ENCODE data around the gene MAST2. TPM values are rescaled to one million over a fixed set of nuclear protein-coding genes. Genes with fewer than 3 reads are reported as not detected.

The MAST2 gene
- total and polyA plus RNA-seq, 2 donors (not counting 3 experiments of a cell fraction or from before 2014, with no cell fraction given), result 25.0 to 41.2 TPM

- POLR2A ChIA-PET, result interaction anchor here (0.6 kb wide), 1 partner anchor 8 kb away, joined by 7 read pairs; no protein-coding TSS in a partner anchor
- TF ChIP-seq FOS (IDR thresholded peaks at IDR 0.05; ENCODE audit: borderline replicate concordance, insufficient read depth, low read length) (no peak), MYC (IDR thresholded peaks at IDR 0.05; ENCODE audit: low read depth, low read length) (no peak), CTCF (IDR thresholded peaks at IDR 0.05; ENCODE audit: extremely low read depth in 1 of 2, insufficient read depth in 1 of 2, low read depth in 1 of 2, low read length in 2 of 2) (no peak), EZH2 (IDR thresholded peaks at IDR 0.05; ENCODE audit: borderline replicate concordance, low read depth, low read length, severe bottlenecking) (no peak), MAX (IDR thresholded peaks at IDR 0.05; ENCODE audit: insufficient read depth, insufficient read length) (no peak), POLR2AphosphoS5 (IDR thresholded peaks at IDR 0.05; ENCODE audit: insufficient read depth, low read depth, low read length) (no peak), POLR2A (IDR thresholded peaks at IDR 0.05; ENCODE audit: low read depth, low read length) (no peak), JUN (IDR thresholded peaks at IDR 0.05; ENCODE audit: borderline replicate concordance, insufficient read depth, insufficient read length, low read depth) (no peak), GATA2 (IDR thresholded peaks at IDR 0.05; ENCODE audit: insufficient read depth, insufficient read length, low read depth, low read length) (no peak)
- no peaks in the 10 kb centered on the region for H3K27me3 ChIP-seq (ENCODE audit: control insufficient read depth in 2 of 2, insufficient read depth in 2 of 2, low read length in 2 of 2)
- H3K79me2 ChIP-seq (ENCODE audit: control insufficient read depth, insufficient read depth, low read length), result no peaks in the 10 kb centered on the region
- H3K9me1 ChIP-seq (replicated peaks; ENCODE audit: control insufficient read depth, extremely low read depth, insufficient read depth, low read length), result no peaks in the 10 kb centered on the region
- intact Hi-C loops (cut with micrococcal nuclease), result no loop called here
- H3K4me3 ChIP-seq (replicated peaks in 1 of 3; ENCODE audit: insufficient read depth in 1 of 3, low read depth in 1 of 3, low read length in 3 of 3), result no peak overlapping the region
- no peak overlapping the region for H3K9ac ChIP-seq (replicated peaks; ENCODE audit: extremely low read depth, insufficient read depth, low read length)
- H3K4me1 ChIP-seq (ENCODE audit: control insufficient read depth, extremely low read depth, insufficient read depth, low read length), result no peaks in the 10 kb centered on the region
- no peak overlapping the region for H3K27ac ChIP-seq (ENCODE audit: insufficient read depth, low read depth, low read length)
- dilution Hi-C loops (cut with MboI; ENCODE audit: extremely low pct_ligation_motif_present, low sequenced_read_pairs), result no loop called here
- no peak overlapping the region for H2AFZ ChIP-seq (ENCODE audit: low read depth, low read length)
- H3K4me2 ChIP-seq (ENCODE audit: insufficient read depth, low read length), result no peak overlapping the region
- no peak for FAIRE-seq
- DNase-seq (ENCODE audit: low read depth, low spot score), result no peak
- H4K20me1 ChIP-seq (replicated peaks; ENCODE audit: control insufficient read depth, extremely low read depth, insufficient read depth, low read length), result no peaks in the 10 kb centered on the region
- CTCF ChIA-PET, result interaction anchor here (0.7 kb wide), 1 partner anchor 38 kb away, joined by 3 read pairs; no protein-coding TSS in a partner anchor
- BruUV-seq (replicated peaks), result no TSS peak
- no peaks in the 10 kb centered on the region for H3K36me3 ChIP-seq (ENCODE audit: control insufficient read depth in 2 of 2, extremely low read depth in 1 of 2, insufficient read depth in 2 of 2, low read length in 2 of 2)
- H3K9me3 ChIP-seq (replicated peaks; ENCODE audit: control insufficient read depth, insufficient read depth, low read length), result no peaks in the 10 kb centered on the region
Observed at GRCh38 chr1:45775794-45776193, 27.6 kb upstream of the MAST2 start.

All from endothelial cell of umbilical vein (primary cell).